ENCODE measurements around the gene STON2.
A peak's percentile ranks its signal among the peaks of the same experiment; 100 is the strongest.

Gene STON2

DNA sequence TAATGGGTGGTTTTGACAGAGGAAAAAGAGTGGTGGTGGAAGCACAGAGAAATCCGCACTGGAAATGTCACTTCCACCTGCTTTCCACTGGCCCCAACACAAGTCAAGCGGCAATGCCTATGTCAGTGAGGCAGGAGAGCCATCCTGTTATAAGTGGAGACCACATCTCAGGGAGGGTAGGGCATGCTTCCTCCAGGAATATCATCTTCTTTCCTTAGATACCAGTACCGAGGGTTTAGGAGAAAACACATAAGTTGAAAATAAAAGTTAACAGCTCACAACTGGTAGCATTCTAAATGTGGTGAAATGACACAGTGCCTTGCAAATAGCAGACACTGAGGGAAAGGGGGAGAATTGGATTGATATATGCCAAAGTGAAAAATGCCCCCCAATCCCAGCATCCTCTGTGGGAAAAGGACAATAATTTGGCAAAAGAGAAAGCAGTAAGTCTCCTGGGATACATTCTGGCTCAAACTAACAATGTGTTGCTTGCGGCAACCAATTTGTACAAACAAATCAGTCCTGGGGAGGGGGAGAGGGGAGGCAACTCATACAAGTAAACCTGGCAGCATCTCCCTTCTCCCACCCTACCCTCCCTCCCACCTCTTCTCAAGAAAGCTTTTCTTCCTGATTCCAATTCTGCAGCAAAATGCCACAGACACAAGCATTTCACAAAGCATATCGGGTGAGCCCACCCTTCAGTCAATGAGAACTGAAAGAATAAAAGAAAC lies 57.1 kb downstream of the STON2 start:
- Histone ChIP-seq H3K4me3 (no peak overlapping the region), H3K27ac (peak overlapping the region in 1 of 21 experiments; percentile 6)

DNA sequence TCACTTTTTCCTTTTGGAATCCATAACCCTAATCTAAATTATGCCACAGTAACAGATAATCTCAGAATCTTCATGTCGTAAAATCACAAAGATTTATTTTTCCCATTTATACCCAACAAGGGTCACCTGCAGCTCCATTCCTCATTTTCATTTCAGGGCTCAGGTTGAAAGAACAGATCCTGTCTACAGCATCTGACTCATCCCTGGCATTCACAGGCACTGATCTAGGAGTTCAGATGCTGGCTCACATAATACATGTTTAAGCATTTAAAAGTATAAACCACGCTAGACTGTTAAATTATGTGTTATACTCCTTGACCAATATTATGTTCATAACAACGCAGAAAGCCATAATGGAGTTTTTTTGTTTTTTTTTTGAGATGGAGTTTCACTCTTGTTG lies 58.3 kb downstream of the STON2 start:
- no peak overlapping the region for H3K27ac ChIP-seq
- no peak overlapping the region for H3K4me3 ChIP-seq

DNA sequence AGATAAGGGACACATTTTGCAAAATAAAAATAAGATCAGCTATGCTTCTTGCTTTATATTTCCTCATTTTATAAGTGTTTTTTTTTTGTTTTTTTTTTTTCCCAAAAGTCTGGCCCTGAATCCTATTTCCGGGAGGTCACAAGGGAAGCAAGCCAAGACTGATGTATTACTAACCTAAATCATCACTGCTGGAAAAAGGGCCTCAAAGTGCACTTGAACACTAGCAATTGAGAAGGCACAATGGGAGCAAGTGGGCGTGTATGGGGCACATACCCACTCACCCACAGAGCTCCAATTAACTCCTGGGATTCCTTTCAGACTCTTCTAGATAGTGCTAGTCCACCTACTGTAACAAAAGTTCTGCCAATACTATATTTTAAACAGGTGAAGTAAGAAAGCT lies 58.8 kb downstream of the STON2 start:
- Histone ChIP-seq H3K4me3 (no peak overlapping the region), H3K27ac (no peak overlapping the region)

DNA sequence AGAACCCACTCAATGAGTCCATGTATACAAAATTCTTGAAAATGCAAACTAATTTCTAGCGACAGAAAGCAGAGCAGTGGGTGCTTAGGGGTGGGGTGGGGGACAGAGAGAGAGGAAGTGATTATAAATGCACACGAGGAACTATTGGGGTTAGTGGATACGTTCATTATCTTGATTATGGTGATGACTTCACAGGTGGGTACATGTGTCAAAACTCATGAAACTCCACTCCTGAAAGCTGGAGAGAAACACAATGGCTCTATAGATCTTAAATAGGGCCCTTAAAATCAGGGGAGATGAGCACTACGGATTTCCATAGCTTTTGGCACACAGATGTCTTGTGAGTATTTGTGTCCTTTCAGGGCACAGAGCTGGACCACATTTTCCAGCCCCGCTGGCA lies 59.9 kb downstream of the STON2 start:
- Histone ChIP-seq H3K4me3 (no peak overlapping the region), H3K27ac (no peak overlapping the region)

DNA sequence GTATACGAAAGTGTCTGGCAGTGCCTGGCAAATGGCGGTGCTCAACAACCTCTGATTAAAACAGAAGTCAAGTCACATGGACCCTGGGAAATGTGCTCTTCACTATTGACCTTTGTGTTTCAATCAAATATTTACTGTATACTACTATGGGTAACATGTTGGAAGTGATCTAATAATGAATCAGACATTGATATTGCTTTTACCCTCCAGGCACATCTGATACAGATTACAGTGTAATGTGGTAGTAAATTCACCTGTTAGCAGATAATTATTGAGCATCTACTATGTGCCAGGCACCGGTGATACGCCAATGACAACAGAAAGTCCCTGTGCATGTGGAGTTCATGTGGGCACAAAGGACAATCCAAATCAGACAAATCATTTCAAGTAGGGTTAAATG lies 63.1 kb downstream of the STON2 start:
- Histone ChIP-seq H3K4me3 (no peak overlapping the region), H3K27ac (no peak overlapping the region)

DNA sequence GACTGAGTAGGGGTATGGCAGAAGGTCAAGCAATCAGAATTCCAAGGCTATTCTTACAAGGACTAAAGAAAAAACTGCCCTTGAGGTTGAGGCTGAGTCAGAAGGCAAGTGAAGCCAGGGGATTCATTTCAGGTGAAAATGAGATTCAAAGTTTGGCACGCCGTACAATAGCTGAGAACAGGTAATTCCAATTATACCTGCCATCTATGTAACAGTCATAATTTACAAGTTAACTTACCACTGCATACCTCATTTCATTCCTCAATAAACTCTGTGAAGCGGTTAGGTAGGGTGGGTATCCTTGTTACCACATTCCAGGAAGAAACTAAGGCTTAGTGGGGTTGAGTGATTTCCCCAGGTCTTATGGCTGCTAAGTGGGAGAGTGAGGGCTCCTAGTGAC lies 64.1 kb downstream of the STON2 start:
- H3K4me3 ChIP-seq: no peak overlapping the region
- no peak overlapping the region for H3K27ac ChIP-seq

DNA sequence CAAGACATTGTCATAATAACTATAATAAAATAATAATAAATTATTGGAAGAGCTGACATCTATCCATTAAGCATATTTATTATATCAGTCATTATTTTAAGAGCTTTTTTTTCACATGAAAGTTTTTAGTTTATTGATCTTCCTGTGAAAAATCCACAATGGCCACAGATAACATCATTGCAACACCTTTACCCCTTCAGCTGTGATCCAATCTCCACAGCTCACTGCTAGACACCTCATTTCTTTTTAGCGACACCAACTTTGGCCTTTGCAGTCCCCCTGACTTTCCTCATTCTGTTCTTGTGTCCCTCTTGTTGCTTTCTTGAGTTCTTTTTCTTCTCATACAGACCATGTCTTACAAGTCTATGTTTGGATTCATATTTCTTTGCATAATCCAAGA lies 67.4 kb downstream of the STON2 start:
- H3K27ac ChIP-seq: no peak overlapping the region
- no peak overlapping the region for H3K4me3 ChIP-seq

DNA sequence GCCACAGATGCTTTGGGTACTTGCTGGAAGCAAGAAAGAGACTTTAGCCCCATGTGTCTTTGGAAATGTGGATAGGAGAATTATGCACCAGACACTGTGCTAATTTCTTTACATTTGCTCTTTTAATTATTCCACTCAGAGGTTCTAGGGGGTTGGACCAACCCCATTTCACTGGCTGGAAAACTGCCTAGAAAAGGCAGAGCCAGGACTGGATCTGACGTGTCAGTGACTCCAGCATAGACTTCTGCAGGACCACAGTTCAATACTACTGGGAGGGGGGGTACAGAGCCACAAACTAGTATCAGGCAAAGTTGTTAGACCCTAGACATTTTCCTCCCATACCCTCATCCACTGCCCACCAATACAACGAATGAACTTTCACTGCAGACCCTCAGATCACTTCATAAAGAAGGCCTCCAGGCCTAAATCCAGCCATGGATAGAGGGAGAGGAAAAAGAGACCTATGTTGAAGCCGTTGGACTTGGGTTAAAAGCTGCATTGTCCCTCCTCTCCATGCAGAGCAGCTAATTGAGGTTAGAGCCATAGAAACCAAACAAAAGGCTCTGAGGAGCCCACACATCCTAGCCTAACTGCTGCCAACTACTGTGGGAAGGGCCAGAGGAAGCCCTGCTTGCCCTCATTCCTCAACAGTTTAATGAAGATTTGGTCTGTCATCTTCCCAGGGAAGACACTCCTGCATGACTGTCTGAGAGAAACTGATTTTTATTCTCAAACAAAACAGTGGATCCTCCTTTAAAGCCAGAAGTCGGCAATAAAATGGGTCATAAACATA lies 68.7 kb downstream of the STON2 start:
- peak overlapping the region in 13 of 21 experiments; percentile 7 to 80 (median 52) for H3K27ac ChIP-seq

DNA sequence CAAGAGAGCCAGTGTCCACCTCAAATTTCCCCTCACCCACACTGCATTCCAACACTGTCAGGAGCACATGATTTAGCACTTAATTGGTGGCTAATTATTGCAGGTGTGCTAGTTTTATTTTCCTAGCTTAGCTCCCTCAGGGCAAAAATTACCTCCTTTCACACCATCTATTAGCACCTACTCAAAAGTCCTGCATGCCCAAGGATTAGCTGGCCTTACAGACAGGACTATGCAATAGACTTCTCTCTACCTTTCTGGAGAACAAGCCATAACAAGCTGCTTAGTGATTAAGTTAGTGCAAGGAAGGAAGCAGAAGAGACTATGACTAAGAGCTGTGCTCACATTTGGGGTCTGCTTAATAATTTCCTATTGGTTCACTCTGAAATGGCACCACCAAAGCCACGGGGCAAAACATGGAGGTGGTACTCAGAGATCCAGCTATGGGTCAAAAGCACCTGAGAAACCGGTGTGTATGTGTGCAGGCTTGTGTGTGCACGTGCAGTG lies 69.5 kb downstream of the STON2 start:
- H3K27ac ChIP-seq: peak overlapping the region in 14 of 21 experiments; percentile 16 to 80 (median 59)
- H3K4me3 ChIP-seq: no peak overlapping the region

More for the DNA sequence above, 68.7 kb downstream of the STON2 start:
- H3K4me3 ChIP-seq: no peak overlapping the region

DNA sequence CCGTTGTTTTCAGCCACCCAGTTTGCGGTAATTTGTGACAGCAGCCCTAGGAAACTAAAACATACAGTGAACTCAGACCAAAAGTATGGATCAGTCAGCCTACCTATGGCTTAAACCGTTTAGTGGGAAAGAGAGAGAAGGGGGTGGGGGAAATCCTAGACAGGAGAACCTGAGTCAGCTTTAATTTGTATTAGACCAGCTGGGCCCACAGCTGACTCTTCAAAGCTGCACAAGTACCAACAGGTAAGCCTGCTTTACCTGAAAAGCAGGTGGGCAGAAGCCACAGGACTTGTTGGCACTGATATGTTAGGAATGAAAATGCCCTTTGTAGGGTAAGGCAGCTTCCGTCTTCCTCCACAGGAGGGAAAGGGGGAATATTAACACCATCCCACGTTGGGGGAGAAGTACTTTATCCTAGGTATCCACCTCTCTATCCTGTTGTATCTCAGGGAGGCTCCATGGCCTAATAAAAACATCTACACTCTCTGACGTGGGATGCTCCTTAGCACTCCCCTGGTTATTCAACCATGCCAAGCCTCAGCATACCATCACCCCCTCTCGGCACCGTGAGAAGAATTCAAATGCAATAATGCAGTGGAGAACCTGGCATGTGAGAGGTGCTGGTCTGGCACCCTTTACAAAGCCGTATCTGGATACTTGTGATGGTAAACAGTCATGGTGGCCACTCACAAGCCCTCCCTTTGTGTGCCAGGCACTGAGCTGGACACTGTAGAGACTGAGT lies 70.3 kb downstream of the STON2 start:
- Histone ChIP-seq H3K27ac (peak overlapping the region in 16 of 21 experiments; percentile 5 to 80 (median 54)), H3K4me3 (no peak overlapping the region)

DNA sequence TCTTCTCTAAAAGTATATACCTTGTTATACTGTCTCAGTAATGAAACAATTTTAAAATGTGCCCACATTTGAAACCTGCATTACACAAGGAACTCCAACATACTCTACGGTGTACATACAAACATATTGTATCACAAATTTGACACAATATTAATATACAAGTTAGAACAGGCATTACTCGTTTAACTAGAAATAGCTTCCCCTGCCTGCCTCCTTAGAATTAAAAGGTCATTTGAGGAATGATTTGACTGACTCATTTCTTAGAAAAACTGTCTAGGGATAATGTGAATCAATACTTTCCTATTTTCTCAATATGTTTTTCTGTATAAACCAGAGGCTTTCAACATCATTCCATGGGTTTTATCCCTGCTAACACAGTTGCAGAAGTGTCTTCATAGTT lies 73.7 kb downstream of the STON2 start:
- Histone ChIP-seq H3K27ac (peak overlapping the region in 3 of 21 experiments; percentile 5 to 36 (median 24)), H3K4me3 (no peak overlapping the region)

DNA sequence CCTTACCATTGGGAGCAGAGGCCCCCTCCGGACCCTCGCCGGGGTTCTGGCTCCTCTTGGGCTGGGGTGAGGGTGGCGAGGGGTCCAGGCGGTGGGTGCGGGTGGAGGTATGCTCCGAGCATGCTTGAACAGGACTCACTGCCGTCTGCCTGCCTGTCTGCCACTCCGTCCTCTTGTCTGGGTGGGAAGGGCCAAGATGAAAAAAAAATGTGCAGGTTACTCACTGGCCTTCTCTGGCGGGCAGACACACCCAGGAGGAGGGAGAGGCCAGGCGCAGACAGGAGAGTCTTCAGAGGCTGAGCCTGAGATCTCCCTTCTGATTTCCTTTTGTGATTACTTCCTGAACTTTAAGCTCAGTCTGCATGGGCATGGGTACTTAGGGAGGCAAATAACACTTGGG lies 76.1 kb downstream of the STON2 start:
- H3K4me3 ChIP-seq: peak overlapping the region; percentile 9 to 47 (median 26)
- H3K27ac ChIP-seq: peak overlapping the region in 17 of 21 experiments; percentile 6 to 88 (median 74)

DNA sequence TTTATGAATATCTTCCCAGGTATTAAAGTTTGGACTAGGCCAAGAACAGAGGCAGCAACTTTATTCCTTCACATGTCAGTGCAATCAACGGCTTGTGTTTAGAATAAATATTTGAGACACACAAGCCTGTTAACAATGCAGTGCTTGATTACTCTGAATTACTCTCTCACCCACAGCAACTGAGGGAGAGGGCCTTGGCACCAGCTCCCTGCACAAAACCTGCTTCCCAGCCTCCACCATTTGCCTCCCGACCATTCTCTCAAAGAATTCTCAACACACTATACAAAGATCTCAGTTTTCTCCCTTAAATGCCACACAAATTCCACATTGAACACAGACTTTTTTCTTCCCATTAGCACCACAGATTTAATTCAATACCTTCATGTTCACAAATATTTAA lies 77.0 kb downstream of the STON2 start:
- peak overlapping the region; percentile 9 to 47 (median 26) for H3K4me3 ChIP-seq
- peak overlapping the region in 14 of 21 experiments; percentile 7 to 88 (median 76) for H3K27ac ChIP-seq

DNA sequence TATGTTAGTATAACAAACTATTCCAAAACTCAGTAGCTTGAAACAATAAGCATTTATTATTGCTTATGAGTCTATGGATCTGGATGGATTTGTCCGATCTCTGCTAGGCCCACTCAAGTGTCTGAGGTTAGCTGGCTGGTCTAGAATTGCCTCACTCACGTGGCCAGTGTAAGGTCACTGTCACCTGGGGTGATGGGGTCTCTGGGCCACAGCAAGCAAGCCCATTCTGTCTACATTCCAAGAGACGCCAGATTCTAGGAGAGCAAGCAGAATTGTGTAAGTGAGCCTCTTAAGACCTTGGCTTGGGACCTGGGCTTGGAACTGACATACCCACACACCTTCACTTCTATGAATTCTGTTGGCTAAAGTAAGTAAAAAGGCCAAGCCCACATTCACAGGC lies 80.2 kb downstream of the STON2 start:
- Histone ChIP-seq H3K4me3 (no peak overlapping the region), H3K27ac (peak overlapping the region in 1 of 21 experiments; percentile 23)

DNA sequence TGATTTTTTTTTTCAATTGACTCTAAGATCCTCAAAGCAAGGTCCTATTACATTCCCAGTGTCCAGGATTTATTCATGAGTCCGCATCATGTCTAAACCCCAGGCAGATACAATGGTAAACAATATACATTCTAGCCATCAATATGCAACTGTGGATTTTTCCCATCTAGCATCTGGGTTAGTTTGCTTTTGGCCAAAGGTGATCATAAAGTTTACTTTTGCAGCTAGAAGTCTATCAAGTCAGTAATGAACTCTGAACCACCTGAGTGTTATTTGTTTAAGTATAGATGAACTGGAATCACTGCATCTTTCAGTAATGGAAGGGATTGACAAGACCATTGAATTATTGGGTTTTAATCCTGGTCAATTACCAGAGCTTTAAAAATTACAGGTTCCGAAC lies 80.8 kb downstream of the STON2 start:
- Histone ChIP-seq H3K4me3 (no peak overlapping the region), H3K27ac (no peak overlapping the region)

DNA sequence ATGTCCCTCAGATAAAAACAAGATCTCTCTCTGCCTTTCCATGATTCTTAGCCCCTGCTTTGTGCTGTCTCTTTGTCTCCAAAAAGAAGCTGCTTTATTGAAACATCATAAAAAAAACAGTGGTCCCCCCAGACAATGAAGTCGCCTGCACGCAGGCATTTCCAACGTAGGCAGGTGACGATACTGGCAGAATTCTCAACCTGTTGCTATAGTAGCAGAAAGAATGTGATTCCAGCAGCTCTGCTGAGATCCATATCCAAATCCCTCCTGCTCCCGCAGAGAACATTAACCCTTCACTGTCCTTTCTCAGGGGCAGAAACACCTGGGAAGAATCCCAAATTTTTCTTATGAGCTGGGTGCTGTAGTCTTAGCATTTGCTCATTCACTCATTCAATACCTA lies 84.8 kb downstream of the STON2 start:
- H3K27ac ChIP-seq: peak overlapping the region in 1 of 21 experiments; percentile 9

DNA sequence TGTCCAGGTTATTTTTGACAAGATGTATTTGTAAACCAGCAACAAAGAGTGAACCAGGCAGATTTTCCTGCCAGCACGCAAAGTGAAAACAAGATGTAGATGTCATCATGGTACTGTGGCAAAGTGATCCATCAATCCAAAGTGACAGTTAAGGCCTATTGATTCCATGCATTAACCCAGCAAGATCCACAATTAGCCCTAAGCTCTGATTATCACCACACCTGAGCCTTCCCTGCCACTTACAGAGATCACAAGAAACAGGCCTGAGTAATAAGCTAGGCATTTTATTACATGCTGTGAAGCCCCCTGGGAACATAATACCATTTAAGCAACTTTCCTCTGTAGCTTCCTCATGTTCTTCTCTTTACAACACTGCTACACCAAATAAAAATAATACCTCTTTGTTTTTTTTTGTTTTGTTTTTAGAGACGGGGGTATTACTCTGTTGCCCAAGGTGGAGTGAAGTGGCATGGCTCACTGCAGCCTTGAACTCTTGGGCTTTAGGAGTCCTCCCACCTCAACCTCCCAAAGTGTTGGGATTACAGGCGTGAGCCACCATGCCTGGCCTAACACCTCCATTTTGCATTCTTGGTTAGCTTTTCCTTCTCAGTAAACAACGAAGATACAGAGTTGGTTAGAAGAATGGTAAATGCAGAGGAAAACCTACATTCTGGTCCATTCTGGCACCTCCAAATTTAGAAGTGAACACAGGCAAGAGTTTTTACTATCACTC lies 85.5 kb downstream of the STON2 start:
- peak overlapping the region in 2 of 21 experiments; percentile 9 to 53 for H3K27ac ChIP-seq

More for the DNA sequence above, 84.8 kb downstream of the STON2 start:
- H3K4me3 ChIP-seq: no peak overlapping the region

DNA sequence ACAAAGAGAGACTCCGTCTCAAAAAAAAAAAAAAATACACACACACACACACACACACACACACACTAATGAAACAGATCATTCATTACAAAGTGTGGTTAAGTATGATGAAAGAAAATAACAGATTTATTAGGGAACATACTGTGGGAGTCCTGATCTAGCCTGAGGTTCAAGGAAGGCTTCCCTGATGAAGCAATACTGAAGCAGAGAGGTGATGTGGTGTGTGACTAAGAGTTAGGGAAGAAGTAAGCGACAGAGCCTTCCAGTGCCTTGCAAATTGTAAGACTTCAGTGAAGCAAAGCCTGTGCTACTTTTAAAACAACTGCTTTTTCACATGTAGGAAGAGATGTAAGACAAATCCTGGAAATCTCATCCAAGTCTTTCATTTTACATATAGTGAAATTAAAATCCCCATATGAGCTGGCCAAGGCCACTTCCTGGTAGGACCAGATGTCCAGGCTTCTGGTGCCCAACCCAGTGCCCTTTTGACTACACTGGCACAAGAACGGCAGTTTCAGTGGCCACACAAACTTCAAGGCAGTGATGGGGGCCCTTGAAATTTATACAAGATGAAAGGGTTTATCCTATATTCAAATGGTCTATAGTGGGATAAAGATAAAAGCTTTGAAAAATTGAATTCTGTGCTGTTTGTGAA lies 86.2 kb downstream of the STON2 start:
- peak overlapping the region in 3 of 21 experiments; percentile 19 to 54 (median 53) for H3K27ac ChIP-seq

More for the DNA sequence above, 85.5 kb downstream of the STON2 start:
- no peak overlapping the region for H3K4me3 ChIP-seq

DNA sequence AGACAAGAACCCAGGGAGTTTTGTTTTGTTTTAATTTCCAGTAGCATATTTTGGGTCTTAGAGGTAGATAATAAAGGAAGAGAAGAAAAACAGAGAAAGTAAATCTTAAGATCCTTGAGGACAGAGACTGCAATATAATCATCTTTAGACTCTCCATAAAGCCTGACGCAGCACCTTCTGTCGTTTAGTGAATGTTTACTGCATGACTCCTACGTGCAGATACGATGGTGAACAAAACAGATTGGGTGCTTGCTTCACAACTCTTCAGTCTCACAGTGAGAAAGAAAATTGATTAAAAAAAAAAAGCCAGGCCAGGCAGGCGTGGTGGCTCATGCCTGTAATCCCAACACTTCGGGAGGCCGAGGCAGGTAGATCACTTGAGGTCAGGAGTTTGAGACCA lies 86.9 kb downstream of the STON2 start:
- Histone ChIP-seq H3K27ac (peak overlapping the region in 5 of 21 experiments; percentile 19 to 54 (median 36)), H3K4me3 (no peak overlapping the region)

More for the DNA sequence above, 86.2 kb downstream of the STON2 start:
- H3K4me3 ChIP-seq: no peak overlapping the region
